Ishikawa (cell line): ENCODE results near the gene NPLOC4.

Experiments
- CEBPB ChIP-seq: IDR thresholded peaks from 2 replicates; pipeline ENCODE4 v1.6.1; 2012
- CREB1 ChIP-seq: IDR thresholded peaks from 2 replicates; pipeline ENCODE4 v1.6.1; 2012; ENCODE audit warnings: low read depth
- EGR1 ChIP-seq: IDR thresholded peaks from 2 replicates; pipeline ENCODE4 v1.6.1; 2012
- EP300 ChIP-seq: IDR thresholded peaks from 2 replicates; pipeline ENCODE4 v1.6.1; 2012; ENCODE audit warnings: borderline replicate concordance
- FOXM1 ChIP-seq: IDR thresholded peaks from 2 replicates; pipeline ENCODE4 v1.6.1; 2012; ENCODE audit warnings: low read depth, borderline replicate concordance
- NFIC ChIP-seq: IDR thresholded peaks from 2 replicates; pipeline ENCODE4 v1.6.1; 2012
- RAD21 ChIP-seq: IDR thresholded peaks from 2 replicates; pipeline ENCODE4 v1.6.1; 2012; ENCODE audit warnings: low read depth
- TAF1 ChIP-seq: IDR thresholded peaks from 2 replicates; pipeline ENCODE4 v1.6.1; 2012; ENCODE audit warnings: low read depth, mild to moderate bottlenecking
- TCF12 ChIP-seq: IDR thresholded peaks from 2 replicates; pipeline ENCODE4 v1.6.1; 2012; ENCODE audit warnings: low read depth
- TEAD4 ChIP-seq: IDR thresholded peaks from 2 replicates; pipeline ENCODE4 v1.6.1; 2012
- YY1 ChIP-seq: IDR thresholded peaks from 2 replicates; pipeline ENCODE4 v1.6.1; 2012; ENCODE audit warnings: low read depth
- ZBTB7A ChIP-seq: IDR thresholded peaks from 2 replicates; pipeline ENCODE4 v1.6.1; 2012; ENCODE audit warnings: low read depth
- TF ChIP-seq, protein P1 (sequence below): IDR thresholded peaks from 2 replicates; pipeline ENCODE4 v1.6.1; 2012
- TF ChIP-seq, protein P2 (sequence below): IDR thresholded peaks from 2 replicates; pipeline ENCODE4 v1.6.1; 2012; ENCODE audit warnings: low read depth, mild to moderate bottlenecking
- TF ChIP-seq, protein P3 (sequence below): IDR thresholded peaks from 2 replicates; pipeline ENCODE4 v1.6.1; 2012

NPLOC4 gene

DNA sequence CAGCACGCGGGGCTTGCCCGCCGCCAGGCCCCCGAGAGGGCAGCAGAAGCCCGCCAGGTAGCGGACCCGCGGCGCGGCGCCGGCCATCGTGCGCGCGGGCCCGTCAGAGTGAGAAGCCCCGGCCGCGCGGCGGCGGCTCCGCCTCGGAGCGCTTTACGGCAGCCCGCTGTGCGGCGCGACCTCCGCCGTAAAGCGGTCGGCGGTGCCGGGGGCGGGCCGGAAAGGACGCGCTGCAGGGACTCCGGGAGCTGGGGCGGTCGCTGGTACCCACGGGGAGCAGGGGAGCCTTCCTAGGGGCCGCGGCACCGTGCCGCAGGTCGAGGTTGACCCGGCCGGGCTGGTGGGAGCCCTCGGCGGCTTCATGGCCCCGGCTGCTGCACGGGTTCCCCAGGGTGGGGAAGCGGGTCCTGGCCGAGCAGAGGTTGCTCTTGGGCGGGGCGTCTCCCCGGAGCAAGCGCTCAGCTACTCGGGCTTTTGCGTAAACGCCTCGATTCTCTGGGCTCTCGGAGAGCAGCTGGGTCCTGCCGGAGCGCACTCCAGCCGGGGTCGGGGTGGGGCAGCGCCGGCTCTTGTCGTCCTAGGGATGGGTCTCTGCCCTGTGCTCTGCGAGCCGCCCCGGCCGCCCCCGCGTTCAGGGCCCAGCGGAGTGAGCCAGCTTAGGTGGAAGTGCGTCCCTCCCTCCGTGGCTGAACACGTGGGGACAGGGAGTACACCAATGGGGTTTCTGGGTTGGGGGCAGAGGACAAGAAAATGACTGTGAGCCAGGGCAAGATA is 84.5 kb downstream of the NPLOC4 start, which contains the start of gene FAAP100:
Gene FAAP100 (minus strand): TSS at position 110 of the 774 bp plus-strand sequence. CDS start 23 bp downstream, at position 87.
- TF ChIP-seq, protein P1, sequence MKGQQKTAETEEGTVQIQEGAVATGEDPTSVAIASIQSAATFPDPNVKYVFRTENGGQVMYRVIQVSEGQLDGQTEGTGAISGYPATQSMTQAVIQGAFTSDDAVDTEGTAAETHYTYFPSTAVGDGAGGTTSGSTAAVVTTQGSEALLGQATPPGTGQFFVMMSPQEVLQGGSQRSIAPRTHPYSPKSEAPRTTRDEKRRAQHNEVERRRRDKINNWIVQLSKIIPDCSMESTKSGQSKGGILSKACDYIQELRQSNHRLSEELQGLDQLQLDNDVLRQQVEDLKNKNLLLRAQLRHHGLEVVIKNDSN: peak; percentile 77
- no peak for TF ChIP-seq RAD21
- TF ChIP-seq, protein P2, sequence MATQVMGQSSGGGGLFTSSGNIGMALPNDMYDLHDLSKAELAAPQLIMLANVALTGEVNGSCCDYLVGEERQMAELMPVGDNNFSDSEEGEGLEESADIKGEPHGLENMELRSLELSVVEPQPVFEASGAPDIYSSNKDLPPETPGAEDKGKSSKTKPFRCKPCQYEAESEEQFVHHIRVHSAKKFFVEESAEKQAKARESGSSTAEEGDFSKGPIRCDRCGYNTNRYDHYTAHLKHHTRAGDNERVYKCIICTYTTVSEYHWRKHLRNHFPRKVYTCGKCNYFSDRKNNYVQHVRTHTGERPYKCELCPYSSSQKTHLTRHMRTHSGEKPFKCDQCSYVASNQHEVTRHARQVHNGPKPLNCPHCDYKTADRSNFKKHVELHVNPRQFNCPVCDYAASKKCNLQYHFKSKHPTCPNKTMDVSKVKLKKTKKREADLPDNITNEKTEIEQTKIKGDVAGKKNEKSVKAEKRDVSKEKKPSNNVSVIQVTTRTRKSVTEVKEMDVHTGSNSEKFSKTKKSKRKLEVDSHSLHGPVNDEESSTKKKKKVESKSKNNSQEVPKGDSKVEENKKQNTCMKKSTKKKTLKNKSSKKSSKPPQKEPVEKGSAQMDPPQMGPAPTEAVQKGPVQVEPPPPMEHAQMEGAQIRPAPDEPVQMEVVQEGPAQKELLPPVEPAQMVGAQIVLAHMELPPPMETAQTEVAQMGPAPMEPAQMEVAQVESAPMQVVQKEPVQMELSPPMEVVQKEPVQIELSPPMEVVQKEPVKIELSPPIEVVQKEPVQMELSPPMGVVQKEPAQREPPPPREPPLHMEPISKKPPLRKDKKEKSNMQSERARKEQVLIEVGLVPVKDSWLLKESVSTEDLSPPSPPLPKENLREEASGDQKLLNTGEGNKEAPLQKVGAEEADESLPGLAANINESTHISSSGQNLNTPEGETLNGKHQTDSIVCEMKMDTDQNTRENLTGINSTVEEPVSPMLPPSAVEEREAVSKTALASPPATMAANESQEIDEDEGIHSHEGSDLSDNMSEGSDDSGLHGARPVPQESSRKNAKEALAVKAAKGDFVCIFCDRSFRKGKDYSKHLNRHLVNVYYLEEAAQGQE: no peak; the same call in 1 of the 2 replicates
- 0 out of 2 replicates have a peak, but pooled peaks have one; percentile 5 for TF ChIP-seq ZBTB7A
- no peak for TF ChIP-seq CREB1
- TF ChIP-seq CEBPB: no peak
- peak; percentile 78 for TF ChIP-seq YY1
- TF ChIP-seq, protein P3, sequence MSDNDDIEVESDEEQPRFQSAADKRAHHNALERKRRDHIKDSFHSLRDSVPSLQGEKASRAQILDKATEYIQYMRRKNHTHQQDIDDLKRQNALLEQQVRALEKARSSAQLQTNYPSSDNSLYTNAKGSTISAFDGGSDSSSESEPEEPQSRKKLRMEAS: peak; percentile 89
- peak; percentile 89 for TF ChIP-seq EGR1
- TF ChIP-seq TEAD4: no peak
- no peak for TF ChIP-seq EP300
- peak; percentile 76 for TF ChIP-seq TAF1
- TF ChIP-seq TCF12: no peak; the same call in 1 of the 2 replicates
- peak; percentile 34; the same call in 1 of the 2 replicates for TF ChIP-seq NFIC
- no peak for TF ChIP-seq FOXM1

DNA sequence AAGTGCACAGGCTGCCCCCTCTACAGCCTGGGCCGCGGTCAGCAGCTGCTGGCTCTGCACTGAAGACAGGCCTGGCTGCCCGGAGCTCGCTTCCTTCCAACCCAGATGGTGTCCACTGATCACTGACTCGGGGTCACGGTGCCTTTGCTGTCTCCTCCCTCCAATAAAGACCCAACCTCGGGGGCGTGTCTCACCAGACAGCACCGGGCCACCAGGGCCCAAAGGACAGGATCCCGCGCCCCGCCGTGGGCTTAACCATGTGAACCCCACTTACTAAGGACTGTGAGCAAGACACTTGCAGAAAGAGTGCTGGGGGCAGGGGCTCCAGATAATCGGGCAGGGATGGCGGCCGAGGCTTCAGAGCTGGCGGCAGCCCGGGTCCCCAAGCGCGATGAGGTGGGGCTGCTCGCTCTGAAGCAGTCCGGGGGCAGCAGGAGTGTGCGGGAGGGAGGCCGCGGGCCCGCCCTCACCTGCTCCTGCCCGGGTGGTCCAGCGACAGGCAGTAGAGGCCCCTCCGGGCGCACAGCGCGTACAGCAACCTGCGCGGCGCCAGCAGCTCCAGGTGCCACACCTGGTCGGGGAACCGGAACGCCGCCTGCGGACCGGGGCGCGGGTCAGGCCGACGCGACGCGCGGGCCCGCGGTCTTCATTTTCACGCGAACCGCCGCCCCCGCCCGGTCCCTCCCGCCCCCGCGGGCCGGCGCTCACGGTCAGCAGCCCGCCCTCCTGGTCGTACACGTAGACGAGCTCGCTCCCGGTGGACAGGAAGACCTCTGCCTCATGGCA is 85.3 kb downstream of the NPLOC4 start:
- TF ChIP-seq RAD21 (no peak), EGR1 (peak; percentile 67; the same call in 1 of the 2 replicates)

DNA sequence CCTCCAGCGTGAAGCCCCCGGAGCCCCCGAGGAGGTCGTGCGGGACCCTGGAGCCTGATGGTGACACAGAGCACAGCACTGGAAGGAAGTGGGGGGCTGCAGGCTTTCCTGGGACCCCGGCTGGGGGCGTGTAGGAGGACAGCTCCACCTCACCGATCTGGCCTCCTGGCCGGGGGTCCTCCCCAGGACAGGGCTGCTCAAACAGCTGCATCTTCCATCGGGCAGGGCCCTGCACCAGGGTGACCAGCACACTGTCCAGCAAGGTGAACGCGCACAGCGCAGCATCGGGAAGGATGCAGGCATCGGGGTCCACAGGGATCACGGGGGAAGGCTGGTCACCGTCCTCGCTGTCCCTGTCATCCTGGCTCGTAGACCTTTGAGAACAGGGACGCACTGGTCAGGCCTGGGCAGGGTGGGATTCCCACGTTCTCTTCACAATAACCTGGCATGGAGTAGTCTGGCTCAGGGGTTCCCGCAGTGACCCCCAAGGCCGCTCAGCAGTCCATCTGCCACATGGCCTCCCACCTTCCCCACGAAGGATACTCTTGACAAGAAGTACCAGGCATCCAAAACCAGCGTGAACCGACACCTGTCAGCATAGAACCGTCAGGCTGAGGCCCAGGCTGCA is 86.0 kb downstream of the NPLOC4 start:
- TF ChIP-seq, protein P1: no peak
- TF ChIP-seq YY1: no peak
- TF ChIP-seq, protein P3: no peak
- no peak for TF ChIP-seq EGR1
- TF ChIP-seq EP300: no peak
- no peak for TF ChIP-seq TCF12
- TF ChIP-seq RAD21: no peak
- TF ChIP-seq, protein P2: no peak
- no peak for TF ChIP-seq TAF1
- no peak for TF ChIP-seq CEBPB
- no peak for TF ChIP-seq CREB1
- no peak for TF ChIP-seq FOXM1
- TF ChIP-seq ZBTB7A: no peak
- TF ChIP-seq TEAD4: no peak
- TF ChIP-seq NFIC: no peak

- TF ChIP-seq EGR1 (no peak), EP300 (no peak), TEAD4 (no peak), FOXM1 (no peak), TAF1 (no peak), YY1 (no peak), CREB1 (no peak), TCF12 (no peak), RAD21 (no peak), ZBTB7A (no peak), NFIC (no peak), CEBPB (no peak)
- TF ChIP-seq, protein P3: no peak
- TF ChIP-seq, protein P1: no peak
- TF ChIP-seq, protein P2: no peak
Measured at GRCh38 chr17:81550285-81550684, 86.6 kb downstream of the NPLOC4 start.
